Measurements from ENCODE around the gene BCAR1. TPM values are rescaled to one million over a fixed set of nuclear protein-coding genes. Genes with fewer than 3 reads are reported as not detected.

BCAR1 gene
- total and polyA plus RNA-seq, 2 of the 13 experiments (the other 11 are each of a cell fraction or from before 2014, with no cell fraction given): 48.1 to 51.7 TPM

DNA sequence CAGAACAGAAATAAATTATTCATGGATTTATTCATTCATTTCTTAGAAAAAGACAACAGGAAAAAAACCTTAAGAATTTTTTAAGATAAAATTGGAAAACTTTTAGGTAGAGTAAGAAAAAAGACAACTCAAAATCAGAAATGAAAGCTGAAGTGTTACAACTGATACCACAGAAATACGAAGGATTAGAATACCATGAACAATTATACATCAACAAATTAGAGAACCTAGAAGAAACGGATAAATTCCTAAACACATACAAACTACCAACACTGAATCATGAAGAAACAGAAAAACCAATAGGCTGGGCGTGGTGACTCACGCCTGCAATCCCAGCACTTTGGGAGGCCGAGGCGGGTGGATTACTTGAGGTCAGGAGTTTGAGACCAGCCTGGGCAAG, 72.2 kb downstream of the BCAR1 start:
- POLR2A ChIA-PET: no interaction called here
- FAIRE-seq: no peak
- CTCF ChIA-PET (ENCODE audit: low intra/inter-chr PET ratio, low total read pairs): no interaction called here
- TF ChIP-seq ZBTB1 (CRISPR knock-in tag; IDR thresholded peaks at IDR 0.05; ENCODE audit: borderline replicate concordance) (no peak), RFXAP (CRISPR knock-in tag; IDR thresholded peaks at IDR 0.05; ENCODE audit: borderline replicate concordance) (no peak), GTF3A (CRISPR knock-in tag; conservative IDR thresholded peaks at IDR 0.05) (no peak), NR2F1 (CRISPR knock-in tag; IDR thresholded peaks at IDR 0.05) (no peak), SP4 (CRISPR knock-in tag; IDR thresholded peaks at IDR 0.05) (no peak), SMAD9 (CRISPR knock-in tag; IDR thresholded peaks at IDR 0.05) (no peak), SRSF1 (optimal IDR thresholded peaks at IDR 0.05; ENCODE audit: low read depth, low read length) (no peak), SP140L (CRISPR knock-in tag; IDR thresholded peaks at IDR 0.05; ENCODE audit: borderline replicate concordance) (no peak), ZNF20 (CRISPR knock-in tag; IDR thresholded peaks at IDR 0.05) (no peak), ONECUT2 (CRISPR knock-in tag; IDR thresholded peaks at IDR 0.05) (no peak), ZNF556 (CRISPR knock-in tag; IDR thresholded peaks at IDR 0.05; ENCODE audit: borderline replicate concordance) (no peak), ZNF547 (CRISPR knock-in tag; IDR thresholded peaks at IDR 0.05) (no peak), RNF2 (conservative IDR thresholded peaks at IDR 0.05; ENCODE audit: low read depth) (no peak)
- TF ChIP-seq, protein P1, sequence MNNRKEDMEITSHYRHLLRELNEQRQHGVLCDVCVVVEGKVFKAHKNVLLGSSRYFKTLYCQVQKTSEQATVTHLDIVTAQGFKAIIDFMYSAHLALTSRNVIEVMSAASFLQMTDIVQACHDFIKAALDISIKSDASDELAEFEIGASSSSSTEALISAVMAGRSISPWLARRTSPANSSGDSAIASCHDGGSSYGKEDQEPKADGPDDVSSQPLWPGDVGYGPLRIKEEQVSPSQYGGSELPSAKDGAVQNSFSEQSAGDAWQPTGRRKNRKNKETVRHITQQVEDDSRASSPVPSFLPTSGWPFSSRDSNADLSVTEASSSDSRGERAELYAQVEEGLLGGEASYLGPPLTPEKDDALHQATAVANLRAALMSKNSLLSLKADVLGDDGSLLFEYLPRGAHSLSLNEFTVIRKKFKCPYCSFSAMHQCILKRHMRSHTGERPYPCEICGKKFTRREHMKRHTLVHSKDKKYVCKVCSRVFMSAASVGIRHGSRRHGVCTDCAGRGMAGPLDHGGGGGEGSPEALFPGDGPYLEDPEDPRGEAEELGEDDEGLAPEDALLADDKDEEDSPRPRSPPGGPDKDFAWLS (CRISPR knock-in tag; IDR thresholded peaks at IDR 0.05; ENCODE audit: borderline replicate concordance): no peak
- TF ChIP-seq, protein P2, sequence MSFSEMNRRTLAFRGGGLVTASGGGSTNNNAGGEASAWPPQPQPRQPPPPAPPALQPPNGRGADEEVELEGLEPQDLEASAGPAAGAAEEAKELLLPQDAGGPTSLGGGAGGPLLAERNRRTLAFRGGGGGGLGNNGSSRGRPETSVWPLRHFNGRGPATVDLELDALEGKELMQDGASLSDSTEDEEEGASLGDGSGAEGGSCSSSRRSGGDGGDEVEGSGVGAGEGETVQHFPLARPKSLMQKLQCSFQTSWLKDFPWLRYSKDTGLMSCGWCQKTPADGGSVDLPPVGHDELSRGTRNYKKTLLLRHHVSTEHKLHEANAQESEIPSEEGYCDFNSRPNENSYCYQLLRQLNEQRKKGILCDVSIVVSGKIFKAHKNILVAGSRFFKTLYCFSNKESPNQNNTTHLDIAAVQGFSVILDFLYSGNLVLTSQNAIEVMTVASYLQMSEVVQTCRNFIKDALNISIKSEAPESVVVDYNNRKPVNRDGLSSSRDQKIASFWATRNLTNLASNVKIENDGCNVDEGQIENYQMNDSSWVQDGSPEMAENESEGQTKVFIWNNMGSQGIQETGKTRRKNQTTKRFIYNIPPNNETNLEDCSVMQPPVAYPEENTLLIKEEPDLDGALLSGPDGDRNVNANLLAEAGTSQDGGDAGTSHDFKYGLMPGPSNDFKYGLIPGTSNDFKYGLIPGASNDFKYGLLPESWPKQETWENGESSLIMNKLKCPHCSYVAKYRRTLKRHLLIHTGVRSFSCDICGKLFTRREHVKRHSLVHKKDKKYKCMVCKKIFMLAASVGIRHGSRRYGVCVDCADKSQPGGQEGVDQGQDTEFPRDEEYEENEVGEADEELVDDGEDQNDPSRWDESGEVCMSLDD (CRISPR knock-in tag; IDR thresholded peaks at IDR 0.05; ENCODE audit: borderline replicate concordance): no peak
- TF ChIP-seq, protein P3, sequence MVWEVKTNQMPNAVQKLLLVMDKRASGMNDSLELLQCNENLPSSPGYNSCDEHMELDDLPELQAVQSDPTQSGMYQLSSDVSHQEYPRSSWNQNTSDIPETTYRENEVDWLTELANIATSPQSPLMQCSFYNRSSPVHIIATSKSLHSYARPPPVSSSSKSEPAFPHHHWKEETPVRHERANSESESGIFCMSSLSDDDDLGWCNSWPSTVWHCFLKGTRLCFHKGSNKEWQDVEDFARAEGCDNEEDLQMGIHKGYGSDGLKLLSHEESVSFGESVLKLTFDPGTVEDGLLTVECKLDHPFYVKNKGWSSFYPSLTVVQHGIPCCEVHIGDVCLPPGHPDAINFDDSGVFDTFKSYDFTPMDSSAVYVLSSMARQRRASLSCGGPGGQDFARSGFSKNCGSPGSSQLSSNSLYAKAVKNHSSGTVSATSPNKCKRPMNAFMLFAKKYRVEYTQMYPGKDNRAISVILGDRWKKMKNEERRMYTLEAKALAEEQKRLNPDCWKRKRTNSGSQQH (CRISPR knock-in tag; IDR thresholded peaks at IDR 0.05; ENCODE audit: low read depth): no peak
- TF ChIP-seq, protein P4, sequence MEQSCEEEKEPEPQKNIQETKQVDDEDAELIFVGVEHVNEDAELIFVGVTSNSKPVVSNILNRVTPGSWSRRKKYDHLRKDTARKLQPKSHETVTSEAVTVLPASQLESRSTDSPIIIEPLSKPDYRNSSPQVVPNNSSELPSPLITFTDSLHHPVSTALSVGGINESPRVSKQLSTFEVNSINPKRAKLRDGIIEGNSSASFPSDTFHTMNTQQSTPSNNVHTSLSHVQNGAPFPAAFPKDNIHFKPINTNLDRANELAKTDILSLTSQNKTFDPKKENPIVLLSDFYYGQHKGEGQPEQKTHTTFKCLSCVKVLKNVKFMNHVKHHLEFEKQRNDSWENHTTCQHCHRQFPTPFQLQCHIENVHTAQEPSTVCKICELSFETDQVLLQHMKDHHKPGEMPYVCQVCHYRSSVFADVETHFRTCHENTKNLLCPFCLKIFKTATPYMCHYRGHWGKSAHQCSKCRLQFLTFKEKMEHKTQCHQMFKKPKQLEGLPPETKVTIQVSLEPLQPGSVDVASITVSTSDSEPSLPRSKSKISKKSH (CRISPR knock-in tag; IDR thresholded peaks at IDR 0.05; ENCODE audit: borderline replicate concordance): no peak

More for the DNA sequence above, 72.2 kb downstream of the BCAR1 start:
- in situ Hi-C loops (cut with HindIII; ENCODE audit: extremely low pct_ligation_motif_present, low pct_unique_long_range_greater_than_20kb): loop anchor here (25.0 kb wide), 1 partner anchor 583 kb away; no protein-coding TSS in a partner anchor
- ATAC-seq (no peak), DNase-seq (ENCODE audit: low spot score) (no peak)
- WGBS (ENCODE audit: low lambda C conversion rate): 45% methylated on average over 6 of the region's 6 CpGs
- Histone ChIP-seq H3K79me2 (ENCODE audit: insufficient read depth, low read length) (no peaks in the 10 kb centered on the region), H2AFZ (ENCODE audit: low read length) (no peak overlapping the region), H4K20me1 (ENCODE audit: insufficient read depth, low read length) (no peaks in the 10 kb centered on the region), H3K36me3 (replicated peaks in 1 of 2; ENCODE audit: control insufficient read depth in 1 of 2, insufficient read depth in 2 of 2, low read length in 2 of 2) (no peaks in the 10 kb centered on the region), H3K4me1 (ENCODE audit: insufficient read depth, low read length) (no peaks in the 10 kb centered on the region), H3K9ac (ENCODE audit: insufficient read depth, low read depth, low read length) (no peak overlapping the region), H3K4me2 (ENCODE audit: low read depth, low read length) (no peak overlapping the region), H3K27ac (ENCODE audit: extremely low read length, insufficient read depth, low read length) (no peak overlapping the region), H3K4me3 (replicated peaks in 1 of 3; ENCODE audit: insufficient read depth in 1 of 3, low read depth in 2 of 3, low read length in 3 of 3) (no peak overlapping the region), H3K9me3 (ENCODE audit: low read length) (peaks cover 28% of the 10 kb centered on the region), H3K27me3 (ENCODE audit: control insufficient read depth in 1 of 2, insufficient read depth in 2 of 2, low read length in 2 of 2) (peaks cover 0 to 14% of the 10 kb centered on the region in 2 experiments; a peak in 3 of 5 replicates)
- intact Hi-C loops (cut with micrococcal nuclease; ENCODE audit: unreplicated experiment): no loop called here
- no TSS peak for BruUV-seq (replicated peaks)

All from HepG2 (cell line).